GM19099 (cell line): ENCODE data around the gene TBX10.

Experiments
- POLR2A ChIP-seq: IDR thresholded peaks from 3 replicates; pipeline ENCODE4 v1.6.1; 2011; ENCODE audit warnings: low read depth; ENCODE audit not compliant: insufficient read length; ENCODE audit errors: extremely low read depth

The TBX10 gene

GRCh38 chr11:67628710-67629385, 10.7 kb downstream of the TBX10 start:
- TF ChIP-seq POLR2A = no peak

- TF ChIP-seq POLR2A = no peak
Observed at GRCh38 chr11:67627812-67628624, 11.5 kb downstream of the TBX10 start.

- no peak for TF ChIP-seq POLR2A
Observed at GRCh38 chr11:67627441-67627811, 12.1 kb downstream of the TBX10 start.

GRCh38 chr11:67626970-67627369, 12.6 kb downstream of the TBX10 start:
- no peak for TF ChIP-seq POLR2A

- no peak for TF ChIP-seq POLR2A
Observed at GRCh38 chr11:67617243-67617953, 22.2 kb downstream of the TBX10 start.

- no peak for TF ChIP-seq POLR2A
Observed at GRCh38 chr11:67616431-67617242, 22.9 kb downstream of the TBX10 start.

GRCh38 chr11:67615728-67616430, 23.7 kb downstream of the TBX10 start:
- TF ChIP-seq POLR2A = no peak

- no peak for TF ChIP-seq POLR2A
Observed at GRCh38 chr11:67614730-67615714, 24.5 kb downstream of the TBX10 start.

- TF ChIP-seq POLR2A = peak; percentile 73
Observed at GRCh38 chr11:67613960-67614715, 25.4 kb downstream of the TBX10 start.

GRCh38 chr11:67613313-67613959, 26.1 kb downstream of the TBX10 start:
- TF ChIP-seq POLR2A = no peak

GRCh38 chr11:67612751-67613150, 26.8 kb downstream of the TBX10 start:
- no peak for TF ChIP-seq POLR2A

GRCh38 chr11:67611704-67612587, 27.6 kb downstream of the TBX10 start:
- no peak for TF ChIP-seq POLR2A
